GM18867 (cell line): Measurements from ENCODE around the gene SCFD2.
"Not testable (repeated sequence)": the region's sequence is repeated elsewhere in the genome, so short reads cannot be mapped to it uniquely, and the experiment has no call there.

Experiments used
- ATAC-seq: cut with Tn5 transposase; IDR thresholded peaks from one replicate; pipeline ENCODE4 v1.9.1; 2021; ENCODE audit warnings: mild to moderate bottlenecking, moderate library complexity; ENCODE audit not compliant: unreplicated experiment

The SCFD2 gene

GRCh38 chr4:53346920-53347852, 18.7 kb downstream of the SCFD2 start:
- ATAC-seq, result no peak

GRCh38 chr4:53346392-53346791, 19.5 kb downstream of the SCFD2 start:
- not testable (repeated sequence) for ATAC-seq

- ATAC-seq, result not testable (repeated sequence)
Measured at GRCh38 chr4:53340145-53340544, 25.7 kb downstream of the SCFD2 start.

GRCh38 chr4:53334916-53335315, 30.9 kb downstream of the SCFD2 start:
- ATAC-seq, result not testable (repeated sequence)

- no peak for ATAC-seq
Measured at GRCh38 chr4:53326535-53326934, 39.3 kb downstream of the SCFD2 start.

GRCh38 chr4:53322696-53323095, 43.2 kb downstream of the SCFD2 start:
- ATAC-seq, result no peak

GRCh38 chr4:53321984-53322289, 43.9 kb downstream of the SCFD2 start:
- ATAC-seq, result no peak

- no peak for ATAC-seq
Measured at GRCh38 chr4:53321151-53321983, 44.5 kb downstream of the SCFD2 start.

GRCh38 chr4:53315300-53315699, 50.6 kb downstream of the SCFD2 start:
- ATAC-seq, result no peak

GRCh38 chr4:53314252-53314651, 51.6 kb downstream of the SCFD2 start:
- ATAC-seq, result no peak

GRCh38 chr4:53313510-53313909, 52.4 kb downstream of the SCFD2 start:
- no peak for ATAC-seq

- ATAC-seq, result no peak
Measured at GRCh38 chr4:53309321-53310040, 56.4 kb downstream of the SCFD2 start.

- ATAC-seq, result no peak
Measured at GRCh38 chr4:53307819-53308780, 57.8 kb downstream of the SCFD2 start.

GRCh38 chr4:53307210-53307609, 58.7 kb downstream of the SCFD2 start:
- ATAC-seq, result no peak

GRCh38 chr4:53306729-53307128, 59.1 kb downstream of the SCFD2 start:
- ATAC-seq, result no peak

- not testable (repeated sequence) for ATAC-seq
Measured at GRCh38 chr4:53292209-53292608, 73.7 kb downstream of the SCFD2 start.

GRCh38 chr4:53281438-53281837, 84.4 kb downstream of the SCFD2 start:
- ATAC-seq, result no peak

- ATAC-seq, result no peak
Measured at GRCh38 chr4:53280846-53281245, 85.0 kb downstream of the SCFD2 start.

- no peak for ATAC-seq
Measured at GRCh38 chr4:53274609-53275268, 91.1 kb downstream of the SCFD2 start.

GRCh38 chr4:53273726-53274125, 92.1 kb downstream of the SCFD2 start:
- ATAC-seq, result no peak
